Omental fat pad (tissue), 4 donors: ENCODE measurements around the gene PFDN2. TPM values are rescaled to one million over a fixed set of nuclear protein-coding genes. Genes with fewer than 3 reads are reported as not detected.

Experiments
- ATAC-seq: fragments of 150-250 bp; one replicate; pipeline ENCODE4 v1.9.1; 2016; ENCODE audit warnings: mild to moderate bottlenecking, moderate library complexity; ENCODE audit not compliant: low FRiP score
- DNase-seq: peaks from one replicate; pipeline ENCODE4 v3.0.0-alpha.2; 2019; ENCODE audit warnings: low spot score
- CTCF ChIP-seq, 3 donors: fragments of 450-650 bp; IDR thresholded peaks; one replicate each; pipeline ENCODE4 v1.5.1; 2016 to 2017; ENCODE audit warnings: antibody characterized with exemption in 3 of 3, mild to moderate bottlenecking in 3 of 3, moderate library complexity in 2 of 3
- total RNA-seq, 4 donors: library from RNA; depleted of rRNA; stranded (reverse); fragments of >200 nt; gene quantifications; one replicate each; pipeline ENCODE4 v1.1.0, GENCODE V29; 2016

The PFDN2 gene
- total RNA-seq, 4 donors from 2014 or later: 30.6 to 90.1 (median 50.0) TPM

DNA sequence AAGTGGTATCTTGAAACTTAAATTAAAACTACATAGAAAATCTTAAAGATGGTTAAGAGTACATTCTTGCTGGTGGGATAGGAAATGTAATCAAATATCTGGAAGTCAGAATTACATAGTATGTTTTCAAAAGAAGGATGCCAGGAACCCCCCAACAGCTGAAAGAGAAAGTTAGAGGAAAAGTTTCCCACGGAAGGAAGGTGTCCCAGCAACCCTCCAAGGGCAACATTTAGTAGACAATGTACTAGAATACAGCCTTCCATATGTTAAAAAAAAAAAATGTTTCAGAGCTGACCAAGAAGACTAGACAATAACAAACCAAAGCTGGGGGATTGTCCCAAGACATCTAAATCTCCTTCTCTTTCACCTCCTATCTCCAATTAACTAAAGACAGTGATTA is 12.4 kb upstream of the PFDN2 start:
- ATAC-seq (no peak), DNase-seq (no peak)
- no peak for TF ChIP-seq CTCF (IDR thresholded peaks at IDR 0.05)

- TF ChIP-seq CTCF (IDR thresholded peaks at IDR 0.05): no peak
- ATAC-seq: no peak
- no peak for DNase-seq
These were observed 11.0 kb upstream of the PFDN2 start for GRCh38 chr1:161128591-161129420.

DNA sequence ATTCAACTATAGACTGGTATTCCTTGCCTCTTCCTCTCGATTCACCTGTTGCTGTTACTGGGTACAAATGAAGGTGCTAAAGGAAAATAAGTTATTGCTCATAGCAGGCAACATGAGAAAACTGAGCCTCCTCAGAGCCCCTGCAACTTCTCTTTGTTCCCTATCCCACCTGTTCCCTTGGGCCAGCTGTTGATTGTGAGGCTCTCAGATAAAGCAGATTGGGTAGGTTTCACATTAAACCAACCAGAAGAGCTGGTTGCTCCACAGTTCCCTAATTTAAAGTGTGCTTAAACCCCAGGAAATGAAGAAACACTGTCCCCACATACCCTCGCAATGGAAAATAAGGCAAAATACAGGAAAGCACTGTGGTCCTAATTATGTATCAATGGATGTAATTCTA is 9.8 kb upstream of the PFDN2 start:
- no peak for ATAC-seq
- no peak for TF ChIP-seq CTCF (IDR thresholded peaks at IDR 0.05)
- no peak for DNase-seq

- DNase-seq (no peak), ATAC-seq (no peak)
- no peak for TF ChIP-seq CTCF (IDR thresholded peaks at IDR 0.05)
These were observed 5.1 kb upstream of the PFDN2 start for GRCh38 chr1:161122967-161123366.

- no peak for DNase-seq
- TF ChIP-seq CTCF (IDR thresholded peaks at IDR 0.05): no peak
- no peak for ATAC-seq
These were observed 4.0 kb upstream of the PFDN2 start for GRCh38 chr1:161121834-161122233.

DNA sequence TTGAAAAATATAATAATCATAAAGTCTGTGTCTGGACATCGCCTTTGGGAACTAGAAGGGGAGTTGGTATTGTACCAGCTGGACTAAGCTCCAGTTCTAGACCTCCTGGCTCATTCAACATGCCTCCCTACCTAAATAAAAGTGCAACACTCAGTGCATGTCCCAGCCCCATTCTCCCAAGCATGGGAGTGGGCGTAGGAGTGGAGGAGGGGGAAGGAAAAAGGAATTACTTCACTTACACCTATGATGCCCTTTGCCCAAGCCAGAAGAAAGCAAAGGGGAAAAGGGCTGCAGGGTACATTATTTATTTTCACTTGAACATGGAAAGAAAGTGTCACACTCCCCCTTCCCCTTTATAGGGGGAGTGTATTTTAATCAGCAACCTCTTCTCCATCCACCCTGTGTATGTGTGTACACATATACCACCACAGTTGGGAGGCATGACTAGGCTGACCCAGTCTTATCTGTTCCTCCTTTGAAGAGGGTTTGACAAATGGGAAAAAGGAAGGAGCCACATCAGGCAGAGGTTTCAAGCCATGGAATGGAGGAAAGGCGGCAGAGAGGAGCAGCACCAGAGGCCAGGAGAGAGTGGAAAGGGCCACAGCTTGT is 3.3 kb upstream of the PFDN2 start:
- no peak for TF ChIP-seq CTCF (IDR thresholded peaks at IDR 0.05)
- ATAC-seq (no peak), DNase-seq (no peak)
